ENCODE results near the gene INPP4B. TPM values are rescaled to one million over a fixed set of nuclear protein-coding genes. Genes with fewer than 3 reads are reported as not detected.
A peak's percentile ranks its signal among the peaks of the same experiment; 100 is the strongest.

INPP4B gene
- total RNA-seq, 2 experiments from 2014 or later = 35.4 to 43.0 TPM

- Mint-ChIP-seq H3K4me1 (peaks cover 57% of the 10 kb centered on the region), H3K27ac (peak overlapping the region; percentile 83), H3K27me3 (no peaks in the 10 kb centered on the region), H3K4me3 (peak overlapping the region; percentile 45), H3K36me3 (peaks cover 3% of the 10 kb centered on the region), H3K9me3 (no peaks in the 10 kb centered on the region)
- POLR2A ChIA-PET = interaction anchor here (1.0 to 3.1 kb wide), 5 partner anchors 9 to 343 kb away, joined by 3 to 31 read pairs (median 4); no protein-coding TSS in a partner anchor
- DNase-seq (no peak), ATAC-seq (ENCODE audit: low read depth) (peak; percentile 4)
These were observed 490.6 kb downstream of the INPP4B start for GRCh38 chr4:142355421-142355930.

GRCh38 chr4:142354794-142355420, 491.2 kb downstream of the INPP4B start:
- peaks cover 3% of the 10 kb centered on the region for H3K36me3 Mint-ChIP-seq
- peak overlapping the region; percentile 45 for H3K4me3 Mint-ChIP-seq
- POLR2A ChIA-PET = interaction anchor here (1.0 to 3.1 kb wide), 4 partner anchors 10 to 344 kb away, joined by 3 to 31 read pairs (median 6); no protein-coding TSS in a partner anchor
- peak overlapping the region; percentile 83 for H3K27ac Mint-ChIP-seq
- H3K27me3 Mint-ChIP-seq = no peaks in the 10 kb centered on the region
- no peak for DNase-seq
- ATAC-seq (ENCODE audit: low read depth) = peak; percentile 84
- H3K4me1 Mint-ChIP-seq = peaks cover 59% of the 10 kb centered on the region
- no peaks in the 10 kb centered on the region for H3K9me3 Mint-ChIP-seq

GRCh38 chr4:142354041-142354440, 492.1 kb downstream of the INPP4B start:
- peak overlapping the region; percentile 36 for H3K4me3 Mint-ChIP-seq
- ATAC-seq (ENCODE audit: low read depth) = no peak
- H3K4me1 Mint-ChIP-seq = peaks cover 61% of the 10 kb centered on the region
- POLR2A ChIA-PET = interaction anchor here (3.1 kb wide), 1 partner anchor 51 kb away, joined by 31 read pairs; no protein-coding TSS in a partner anchor
- H3K36me3 Mint-ChIP-seq = peaks cover 3% of the 10 kb centered on the region
- H3K27me3 Mint-ChIP-seq = no peaks in the 10 kb centered on the region
- H3K27ac Mint-ChIP-seq = peak overlapping the region; percentile 83
- no peak for DNase-seq
- H3K9me3 Mint-ChIP-seq = no peaks in the 10 kb centered on the region

- POLR2A ChIA-PET = no interaction called here
- Mint-ChIP-seq H3K4me1 (peaks cover 60% of the 10 kb centered on the region), H3K4me3 (peak overlapping the region; percentile 36), H3K27ac (no peak overlapping the region), H3K27me3 (no peaks in the 10 kb centered on the region), H3K9me3 (no peaks in the 10 kb centered on the region), H3K36me3 (peaks cover 3% of the 10 kb centered on the region)
- DNase-seq (no peak), ATAC-seq (ENCODE audit: low read depth) (no peak)
These were observed 492.9 kb downstream of the INPP4B start for GRCh38 chr4:142353149-142353738.

- Mint-ChIP-seq H3K4me3 (no peak overlapping the region), H3K9me3 (no peaks in the 10 kb centered on the region), H3K4me1 (peaks cover 60% of the 10 kb centered on the region), H3K36me3 (peaks cover 3% of the 10 kb centered on the region), H3K27me3 (no peaks in the 10 kb centered on the region), H3K27ac (no peak overlapping the region)
- POLR2A ChIA-PET = no interaction called here
- DNase-seq = no peak
- no peak for ATAC-seq (ENCODE audit: low read depth)
These were observed 493.4 kb downstream of the INPP4B start for GRCh38 chr4:142352712-142353111.

GRCh38 chr4:142351958-142352357, 494.1 kb downstream of the INPP4B start:
- no peak for ATAC-seq (ENCODE audit: low read depth)
- POLR2A ChIA-PET = interaction anchor here (1.1 kb wide), 1 partner anchor 369 kb away, joined by 5 read pairs; no protein-coding TSS in a partner anchor
- Mint-ChIP-seq H3K9me3 (no peaks in the 10 kb centered on the region), H3K27ac (no peak overlapping the region), H3K27me3 (no peaks in the 10 kb centered on the region), H3K4me3 (no peak overlapping the region), H3K4me1 (peaks cover 57% of the 10 kb centered on the region), H3K36me3 (peaks cover 3% of the 10 kb centered on the region)
- DNase-seq = no peak

- Mint-ChIP-seq H3K27me3 (no peaks in the 10 kb centered on the region), H3K4me1 (peaks cover 52% of the 10 kb centered on the region), H3K27ac (no peak overlapping the region), H3K36me3 (peaks cover 5% of the 10 kb centered on the region), H3K4me3 (no peak overlapping the region), H3K9me3 (no peaks in the 10 kb centered on the region)
- no peak for ATAC-seq (ENCODE audit: low read depth)
- DNase-seq = no peak
- POLR2A ChIA-PET = no interaction called here
These were observed 495.2 kb downstream of the INPP4B start for GRCh38 chr4:142350871-142351270.

- H3K4me3 Mint-ChIP-seq = no peak overlapping the region
- ATAC-seq (ENCODE audit: low read depth) (no peak), DNase-seq (no peak)
- no peak overlapping the region for H3K27ac Mint-ChIP-seq
- peaks cover 32% of the 10 kb centered on the region for H3K4me1 Mint-ChIP-seq
- H3K9me3 Mint-ChIP-seq = no peaks in the 10 kb centered on the region
- H3K27me3 Mint-ChIP-seq = no peaks in the 10 kb centered on the region
- peaks cover 4% of the 10 kb centered on the region for H3K36me3 Mint-ChIP-seq
- POLR2A ChIA-PET = interaction anchor here (0.6 kb wide), 1 partner anchor 25 kb away, joined by 6 read pairs; no protein-coding TSS in a partner anchor
These were observed 497.5 kb downstream of the INPP4B start for GRCh38 chr4:142348613-142349021.

GRCh38 chr4:142347241-142347640, 498.9 kb downstream of the INPP4B start:
- peaks cover 14% of the 10 kb centered on the region for H3K36me3 Mint-ChIP-seq
- H3K27ac Mint-ChIP-seq = no peak overlapping the region
- peaks cover 5% of the 10 kb centered on the region for H3K9me3 Mint-ChIP-seq
- H3K27me3 Mint-ChIP-seq = no peaks in the 10 kb centered on the region
- POLR2A ChIA-PET = no interaction called here
- no peak for ATAC-seq (ENCODE audit: low read depth)
- peak overlapping the region; percentile 46 for H3K4me3 Mint-ChIP-seq
- no peak for DNase-seq
- H3K4me1 Mint-ChIP-seq = peaks cover 25% of the 10 kb centered on the region

- no peak overlapping the region for H3K27ac Mint-ChIP-seq
- no peaks in the 10 kb centered on the region for H3K27me3 Mint-ChIP-seq
- H3K4me1 Mint-ChIP-seq = peaks cover 20% of the 10 kb centered on the region
- H3K9me3 Mint-ChIP-seq = peaks cover 5% of the 10 kb centered on the region
- POLR2A ChIA-PET = no interaction called here
- ATAC-seq (ENCODE audit: low read depth) (no peak), DNase-seq (no peak)
- peaks cover 16% of the 10 kb centered on the region for H3K36me3 Mint-ChIP-seq
- H3K4me3 Mint-ChIP-seq = no peak overlapping the region
These were observed 500.2 kb downstream of the INPP4B start for GRCh38 chr4:142345924-142346323.

GRCh38 chr4:142341268-142341667, 504.8 kb downstream of the INPP4B start:
- peaks cover 5% of the 10 kb centered on the region for H3K9me3 Mint-ChIP-seq
- H3K27ac Mint-ChIP-seq = no peak overlapping the region
- DNase-seq (no peak), ATAC-seq (ENCODE audit: low read depth) (no peak)
- POLR2A ChIA-PET = no interaction called here
- H3K36me3 Mint-ChIP-seq = peaks cover 33% of the 10 kb centered on the region
- H3K27me3 Mint-ChIP-seq = no peaks in the 10 kb centered on the region
- peaks cover 7% of the 10 kb centered on the region for H3K4me1 Mint-ChIP-seq
- no peak overlapping the region for H3K4me3 Mint-ChIP-seq

- DNase-seq (no peak), ATAC-seq (ENCODE audit: low read depth) (no peak)
- no peak overlapping the region for H3K27ac Mint-ChIP-seq
- peaks cover 37% of the 10 kb centered on the region for H3K36me3 Mint-ChIP-seq
- H3K4me1 Mint-ChIP-seq = peaks cover 2% of the 10 kb centered on the region
- H3K27me3 Mint-ChIP-seq = no peaks in the 10 kb centered on the region
- H3K9me3 Mint-ChIP-seq = peaks cover 5% of the 10 kb centered on the region
- POLR2A ChIA-PET = no interaction called here
- H3K4me3 Mint-ChIP-seq = no peak overlapping the region
These were observed 507.0 kb downstream of the INPP4B start for GRCh38 chr4:142339053-142339452.

- DNase-seq (no peak), ATAC-seq (ENCODE audit: low read depth) (no peak)
- H3K9me3 Mint-ChIP-seq = no peaks in the 10 kb centered on the region
- no peaks in the 10 kb centered on the region for H3K27me3 Mint-ChIP-seq
- POLR2A ChIA-PET = no interaction called here
- H3K27ac Mint-ChIP-seq = no peak overlapping the region
- no peak overlapping the region for H3K4me3 Mint-ChIP-seq
- peaks cover 27% of the 10 kb centered on the region for H3K36me3 Mint-ChIP-seq
- peaks cover 4% of the 10 kb centered on the region for H3K4me1 Mint-ChIP-seq
These were observed 509.7 kb downstream of the INPP4B start for GRCh38 chr4:142336251-142336934.

All from activated naive CD8-positive, alpha-beta T cell treated with anti-CD3 and anti-CD28 coated beads, Interleukin-2, amount 10 ng/mL, durations not matched to agents 7 days and 5 days (primary cell).